ENCODE data around the gene PTPRF.
A peak's percentile ranks its signal among the peaks of the same experiment; 100 is the strongest.

PTPRF gene

DNA sequence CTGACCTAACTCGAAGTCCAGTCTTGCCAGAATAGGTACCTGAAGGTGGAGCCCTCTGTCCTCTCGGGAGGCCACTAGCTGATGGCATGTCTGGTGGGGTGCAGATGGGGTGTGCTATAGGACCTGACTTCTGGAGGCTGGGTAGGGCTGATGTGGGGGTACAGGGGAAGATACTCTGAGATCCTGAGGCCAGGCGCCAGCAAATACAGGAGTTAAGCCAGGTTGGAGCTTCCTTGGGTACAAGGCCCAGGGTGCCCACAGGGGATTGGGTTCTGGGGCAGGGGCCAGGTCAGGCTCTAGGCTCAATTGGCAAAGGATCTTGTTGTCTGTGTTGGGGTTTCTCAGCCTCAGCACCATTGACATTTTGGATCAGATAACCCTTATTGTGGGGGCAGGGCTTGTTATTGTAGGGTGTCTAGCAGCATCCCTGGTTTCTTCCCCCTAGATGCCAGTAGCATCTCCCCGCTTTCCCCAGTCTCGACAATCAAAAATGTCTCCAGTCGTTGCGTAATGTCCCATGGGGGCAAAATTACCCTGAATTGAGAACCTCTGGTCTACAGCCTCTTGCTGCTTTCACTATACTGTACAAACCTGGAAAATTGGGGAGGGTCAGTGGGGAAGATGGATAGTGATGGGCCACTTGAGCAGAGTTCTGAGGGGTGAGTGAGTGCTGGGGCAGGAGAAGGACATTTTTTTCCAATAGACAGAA lies 9.2 kb downstream of the PTPRF start:
- no peak overlapping the region for H3K27ac ChIP-seq (ENCODE audit: low read length)
- H3K4me3 ChIP-seq (ENCODE audit: low read length): no peak overlapping the region
- no peak overlapping the region for H3K9ac ChIP-seq (ENCODE audit: low read length)
- peaks cover under 1% of the 10 kb centered on the region for H3K4me1 ChIP-seq (ENCODE audit: control insufficient read depth, low read depth, low read length)
- no peaks in the 10 kb centered on the region for H3K9me3 ChIP-seq (ENCODE audit: control insufficient read depth, low read depth, low read length)
- H3K36me3 ChIP-seq (ENCODE audit: control insufficient read depth, low read depth, low read length): peaks cover 23% of the 10 kb centered on the region
- H3K27me3 ChIP-seq (ENCODE audit: control insufficient read depth, insufficient read depth, low read length): no peaks in the 10 kb centered on the region

DNA sequence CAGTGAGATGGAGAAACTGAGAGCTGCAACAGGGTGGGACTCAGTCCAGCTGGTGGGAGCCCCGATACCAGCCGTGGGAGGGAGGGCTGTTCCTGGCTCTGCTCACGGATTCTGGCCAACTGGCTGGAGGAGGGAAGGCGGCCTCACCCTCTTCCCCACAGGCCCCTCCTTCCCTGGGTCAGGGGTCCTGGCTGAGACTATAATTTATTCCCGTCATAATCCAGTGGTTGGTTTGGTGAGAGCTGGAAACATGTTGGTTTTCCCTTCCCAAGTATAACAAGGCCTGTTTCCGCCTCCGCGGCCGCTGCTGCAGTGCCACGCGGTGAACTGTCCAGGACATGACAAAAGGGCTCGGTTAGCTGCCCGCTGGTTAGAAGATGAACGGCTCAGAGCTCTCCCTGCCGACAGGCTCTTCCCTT lies 10.0 kb downstream of the PTPRF start:
- peaks cover 23% of the 10 kb centered on the region for H3K36me3 ChIP-seq (ENCODE audit: control insufficient read depth, low read depth, low read length)

DNA sequence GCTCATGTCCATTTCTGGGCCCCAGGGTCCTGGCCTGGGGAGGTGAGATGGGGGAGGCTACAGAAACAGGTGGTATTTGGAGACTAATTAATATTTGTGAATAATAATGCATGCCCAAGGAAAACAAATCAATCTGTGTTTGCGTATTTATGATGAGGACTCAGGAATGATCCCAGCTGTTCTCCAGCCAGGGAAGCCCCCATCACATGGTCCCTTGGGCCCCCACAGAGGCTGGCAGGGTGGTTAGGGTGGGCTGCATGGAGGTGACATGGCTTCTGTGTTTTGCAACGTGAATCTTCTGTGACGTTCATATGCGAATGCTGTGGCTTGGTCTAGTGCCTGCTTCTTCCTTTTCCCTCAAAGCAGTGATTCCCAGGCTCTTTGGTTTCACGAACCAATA lies 10.5 kb downstream of the PTPRF start:
- H3K27me3 ChIP-seq (ENCODE audit: control insufficient read depth, insufficient read depth, low read length): no peaks in the 10 kb centered on the region
- no peak overlapping the region for H3K27ac ChIP-seq (ENCODE audit: low read length)
- no peak overlapping the region for H3K4me3 ChIP-seq (ENCODE audit: low read length)
- peaks cover 23% of the 10 kb centered on the region for H3K36me3 ChIP-seq (ENCODE audit: control insufficient read depth, low read depth, low read length)
- no peak overlapping the region for H3K9ac ChIP-seq (ENCODE audit: low read length)
- H3K9me3 ChIP-seq (ENCODE audit: control insufficient read depth, low read depth, low read length): no peaks in the 10 kb centered on the region
- peaks cover 11% of the 10 kb centered on the region for H3K4me1 ChIP-seq (ENCODE audit: control insufficient read depth, low read depth, low read length)

More for the DNA sequence above, 10.0 kb downstream of the PTPRF start:
- H3K4me1 ChIP-seq (ENCODE audit: control insufficient read depth, low read depth, low read length): peaks cover 8% of the 10 kb centered on the region
- no peaks in the 10 kb centered on the region for H3K9me3 ChIP-seq (ENCODE audit: control insufficient read depth, low read depth, low read length)
- no peaks in the 10 kb centered on the region for H3K27me3 ChIP-seq (ENCODE audit: control insufficient read depth, insufficient read depth, low read length)
- H3K4me3 ChIP-seq (ENCODE audit: low read length): no peak overlapping the region
- H3K27ac ChIP-seq (ENCODE audit: low read length): no peak overlapping the region
- no peak overlapping the region for H3K9ac ChIP-seq (ENCODE audit: low read length)

DNA sequence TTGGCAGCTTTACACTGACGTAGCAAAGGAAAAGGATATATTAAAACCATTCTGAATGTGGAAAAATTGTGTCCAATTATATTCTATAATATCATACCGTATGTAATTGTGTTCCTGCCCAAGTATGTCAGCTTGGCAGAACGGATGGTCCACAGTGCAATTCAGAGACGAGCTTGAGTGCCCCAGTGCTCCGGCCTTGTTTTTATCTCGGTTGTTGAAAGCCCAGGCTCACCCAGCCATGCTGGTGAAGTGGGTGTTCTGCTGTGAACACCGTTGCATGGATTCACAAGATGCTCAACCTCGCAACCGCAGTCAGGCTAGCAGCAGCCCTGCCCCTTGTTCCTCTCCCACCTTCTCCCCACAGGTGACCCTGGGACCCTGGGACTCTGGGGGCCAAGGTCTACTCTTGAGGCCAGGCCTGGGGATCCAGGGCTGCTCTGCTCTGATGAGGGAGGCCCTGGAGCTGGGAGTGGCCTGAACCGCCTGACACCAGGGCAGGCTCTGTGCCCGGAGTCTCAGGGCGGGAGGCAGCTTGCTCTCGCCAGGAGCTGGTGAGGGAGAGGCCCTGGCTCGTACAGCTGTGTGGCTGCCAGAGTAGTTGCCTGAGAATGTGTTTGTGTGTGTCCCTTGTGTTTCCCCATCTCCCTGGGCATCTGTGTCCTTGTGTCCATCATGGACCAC lies 11.2 kb downstream of the PTPRF start:
- H3K9ac ChIP-seq (ENCODE audit: low read length): no peak overlapping the region

DNA sequence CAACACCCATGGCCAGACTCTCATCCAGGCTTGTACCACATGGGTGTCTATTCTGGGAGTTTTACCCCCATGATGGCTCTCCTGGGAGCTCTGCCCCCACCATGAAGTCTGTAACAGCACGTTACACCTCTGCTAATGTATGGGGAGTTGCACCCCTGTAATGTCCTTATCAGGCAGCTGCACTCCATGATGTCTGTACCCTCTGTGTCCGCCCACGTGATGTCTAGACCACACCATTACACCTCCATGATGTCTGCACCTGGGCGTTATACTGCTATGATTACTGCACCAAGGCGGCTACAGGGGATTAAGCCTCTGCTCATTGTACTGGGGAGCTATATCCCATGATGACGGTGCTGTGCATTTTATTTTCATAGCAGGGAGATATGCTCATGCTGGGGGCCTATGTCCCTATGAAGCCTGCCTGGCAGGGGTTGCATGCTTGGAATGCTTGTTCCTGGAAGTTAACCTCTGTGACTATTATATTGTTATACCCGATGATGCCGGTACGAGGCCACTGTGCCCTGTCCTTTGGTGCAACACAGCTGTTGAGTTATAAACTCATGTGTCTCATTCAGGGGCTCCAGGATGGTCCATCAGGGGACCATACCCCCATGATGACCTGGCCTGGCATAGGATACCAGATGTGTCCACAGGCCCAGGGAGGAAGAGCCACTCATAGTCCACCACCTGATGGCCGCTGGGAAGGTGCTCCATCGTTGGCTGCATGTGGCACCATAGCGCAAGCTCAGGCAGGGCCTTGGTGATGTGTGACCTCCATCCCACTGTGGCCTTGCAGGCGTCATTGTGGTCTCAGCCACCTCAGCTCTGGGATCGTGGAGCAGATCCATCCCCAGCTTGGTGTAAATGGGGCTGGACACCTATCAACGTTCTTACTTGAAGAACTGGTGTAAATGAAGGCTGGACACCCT lies 12.1 kb downstream of the PTPRF start:
- H3K4me1 ChIP-seq (ENCODE audit: control insufficient read depth, low read depth, low read length): peaks cover 17% of the 10 kb centered on the region
- H3K9me3 ChIP-seq (ENCODE audit: control insufficient read depth, low read depth, low read length): no peaks in the 10 kb centered on the region
- no peak overlapping the region for H3K4me3 ChIP-seq (ENCODE audit: low read length)
- peaks cover 23% of the 10 kb centered on the region for H3K36me3 ChIP-seq (ENCODE audit: control insufficient read depth, low read depth, low read length)
- H3K27ac ChIP-seq (ENCODE audit: low read length): no peak overlapping the region
- H3K9ac ChIP-seq (ENCODE audit: low read length): no peak overlapping the region
- H3K27me3 ChIP-seq (ENCODE audit: control insufficient read depth, insufficient read depth, low read length): no peaks in the 10 kb centered on the region

More for the DNA sequence above, 11.2 kb downstream of the PTPRF start:
- no peak overlapping the region for H3K27ac ChIP-seq (ENCODE audit: low read length)
- H3K4me3 ChIP-seq (ENCODE audit: low read length): no peak overlapping the region
- H3K9me3 ChIP-seq (ENCODE audit: control insufficient read depth, low read depth, low read length): no peaks in the 10 kb centered on the region
- peaks cover 23% of the 10 kb centered on the region for H3K36me3 ChIP-seq (ENCODE audit: control insufficient read depth, low read depth, low read length)
- H3K27me3 ChIP-seq (ENCODE audit: control insufficient read depth, insufficient read depth, low read length): no peaks in the 10 kb centered on the region
- H3K4me1 ChIP-seq (ENCODE audit: control insufficient read depth, low read depth, low read length): peaks cover 17% of the 10 kb centered on the region

DNA sequence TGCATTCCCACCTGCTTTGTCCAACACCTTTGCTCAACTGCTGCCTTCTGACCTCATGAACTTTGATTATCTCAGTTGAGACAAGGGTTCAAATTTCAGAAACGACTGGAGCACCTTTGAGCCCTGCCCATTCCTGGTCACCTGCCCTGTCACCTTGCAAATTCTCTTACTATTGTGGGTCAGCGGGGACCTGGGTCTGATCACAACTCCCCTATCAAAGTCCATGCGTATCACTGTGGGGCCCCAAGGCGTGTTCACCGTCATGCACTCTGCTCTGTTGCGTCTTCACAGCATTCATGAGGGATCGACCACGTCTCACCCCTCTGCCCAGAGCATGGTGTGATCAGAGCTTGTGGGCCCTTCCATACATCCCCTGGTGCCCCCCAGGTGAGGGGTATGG lies 12.9 kb downstream of the PTPRF start:
- peaks cover 20% of the 10 kb centered on the region for H3K4me1 ChIP-seq (ENCODE audit: control insufficient read depth, low read depth, low read length)
- no peak overlapping the region for H3K4me3 ChIP-seq (ENCODE audit: low read length)

DNA sequence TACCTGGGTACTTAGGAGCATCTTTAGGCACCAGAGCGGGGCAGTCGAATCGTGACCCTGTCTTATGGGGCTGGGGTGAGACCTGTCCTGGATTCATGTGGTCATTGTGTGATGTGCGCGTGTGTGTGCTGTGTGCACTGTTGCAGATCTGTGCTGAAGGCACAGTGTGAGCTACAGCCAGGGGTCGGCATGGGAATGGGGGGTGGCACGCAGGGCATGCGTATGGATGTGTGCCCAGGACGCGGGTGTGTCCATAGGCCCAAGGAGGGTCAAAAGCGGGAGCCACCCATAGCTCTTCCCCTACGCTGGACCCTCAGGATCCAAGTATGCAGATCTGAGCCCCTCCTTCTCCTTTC lies 14.6 kb downstream of the PTPRF start:
- Histone ChIP-seq H3K27ac (ENCODE audit: low read length) (peak overlapping the region; percentile 10), H3K4me1 (ENCODE audit: control insufficient read depth, low read depth, low read length) (peaks cover 29% of the 10 kb centered on the region), H3K36me3 (ENCODE audit: control insufficient read depth, low read depth, low read length) (peaks cover 4% of the 10 kb centered on the region), H3K9ac (ENCODE audit: low read length) (no peak overlapping the region), H3K4me3 (ENCODE audit: low read length) (peak overlapping the region; percentile 28), H3K9me3 (ENCODE audit: control insufficient read depth, low read depth, low read length) (no peaks in the 10 kb centered on the region), H3K27me3 (ENCODE audit: control insufficient read depth, insufficient read depth, low read length) (no peaks in the 10 kb centered on the region)

More for the DNA sequence above, 12.9 kb downstream of the PTPRF start:
- Histone ChIP-seq H3K9me3 (ENCODE audit: control insufficient read depth, low read depth, low read length) (no peaks in the 10 kb centered on the region), H3K27me3 (ENCODE audit: control insufficient read depth, insufficient read depth, low read length) (no peaks in the 10 kb centered on the region), H3K9ac (ENCODE audit: low read length) (no peak overlapping the region), H3K36me3 (ENCODE audit: control insufficient read depth, low read depth, low read length) (peaks cover 18% of the 10 kb centered on the region), H3K27ac (ENCODE audit: low read length) (no peak overlapping the region)

DNA sequence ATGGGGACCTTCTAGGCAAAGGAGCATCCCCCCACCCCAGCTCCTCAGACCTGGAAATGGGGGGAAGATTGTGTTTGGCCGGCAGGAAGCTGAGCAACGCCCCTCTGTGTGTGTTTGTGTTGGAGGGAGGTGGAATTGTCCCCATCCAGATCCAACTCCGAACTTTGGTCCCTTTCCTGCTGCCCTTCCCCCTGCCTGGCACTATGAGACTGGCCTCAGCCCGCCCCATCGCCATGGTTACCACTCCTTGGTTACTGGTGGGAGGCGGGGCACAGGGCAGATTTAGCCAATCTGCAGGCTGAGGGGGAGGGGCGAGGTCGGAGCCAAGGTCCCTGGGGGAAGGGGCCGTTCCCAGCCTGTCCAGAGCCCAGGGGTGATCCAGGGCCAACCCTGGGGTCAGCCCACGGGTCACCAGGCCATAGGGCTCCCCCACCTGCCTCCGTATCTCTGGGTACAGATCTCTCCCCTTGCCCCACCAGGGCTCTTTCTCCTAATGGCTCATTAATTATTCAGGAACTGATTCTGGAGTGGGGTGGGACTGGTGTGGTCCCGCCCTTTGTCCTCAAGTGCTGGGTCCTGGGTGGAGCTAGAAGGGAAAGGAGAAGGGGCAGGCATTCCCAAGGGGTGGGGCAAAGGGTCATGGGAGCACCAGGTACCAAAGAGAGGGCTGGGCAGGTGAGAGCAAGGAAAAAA lies 15.2 kb downstream of the PTPRF start:
- peak overlapping the region; percentile 78 for H3K27ac ChIP-seq (ENCODE audit: low read length)
- H3K27me3 ChIP-seq (ENCODE audit: control insufficient read depth, insufficient read depth, low read length): no peaks in the 10 kb centered on the region
- H3K9ac ChIP-seq (ENCODE audit: low read length): peak overlapping the region; percentile 29
- peaks cover 34% of the 10 kb centered on the region for H3K4me1 ChIP-seq (ENCODE audit: control insufficient read depth, low read depth, low read length)
- peak overlapping the region; percentile 28 for H3K4me3 ChIP-seq (ENCODE audit: low read length)
- no peaks in the 10 kb centered on the region for H3K9me3 ChIP-seq (ENCODE audit: control insufficient read depth, low read depth, low read length)
- peaks cover 4% of the 10 kb centered on the region for H3K36me3 ChIP-seq (ENCODE audit: control insufficient read depth, low read depth, low read length)

DNA sequence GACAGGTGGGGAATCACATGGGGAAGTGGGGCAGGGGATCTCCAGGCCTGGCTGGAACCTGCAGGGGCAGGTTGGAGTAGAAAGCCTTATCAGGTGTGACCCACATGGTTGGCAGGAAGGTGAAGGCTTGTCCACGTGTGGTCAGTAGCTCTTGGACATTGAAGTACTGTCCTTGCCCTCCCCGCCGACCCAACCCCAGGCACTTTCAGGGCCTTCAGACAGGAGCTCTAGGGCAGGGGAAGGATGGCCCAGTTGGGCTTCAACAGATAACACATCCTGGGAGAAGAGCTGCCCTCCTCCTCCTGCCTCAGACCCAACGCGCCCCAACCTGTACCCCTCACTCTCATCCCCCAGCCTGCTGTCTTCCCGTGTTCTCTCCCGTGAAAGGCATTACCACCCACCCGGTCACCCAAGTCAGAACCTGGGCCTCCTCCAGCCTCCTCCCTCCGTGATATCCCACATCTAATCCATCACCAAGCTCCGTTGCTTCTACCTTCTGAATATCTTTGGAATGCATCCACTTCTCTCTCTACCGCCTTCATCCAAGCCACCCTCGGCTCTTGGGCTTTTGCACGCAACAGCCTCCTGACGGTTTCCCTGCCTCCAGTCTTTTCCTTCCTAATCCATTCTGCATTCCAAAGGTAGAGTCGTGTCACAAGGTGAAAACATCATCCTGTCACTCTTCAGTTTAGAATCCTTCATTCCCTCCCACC lies 15.9 kb downstream of the PTPRF start:
- Histone ChIP-seq H3K36me3 (ENCODE audit: control insufficient read depth, low read depth, low read length) (peaks cover 4% of the 10 kb centered on the region), H3K4me1 (ENCODE audit: control insufficient read depth, low read depth, low read length) (peaks cover 40% of the 10 kb centered on the region), H3K27ac (ENCODE audit: low read length) (peak overlapping the region; percentile 78), H3K9me3 (ENCODE audit: control insufficient read depth, low read depth, low read length) (no peaks in the 10 kb centered on the region), H3K9ac (ENCODE audit: low read length) (no peak overlapping the region), H3K27me3 (ENCODE audit: control insufficient read depth, insufficient read depth, low read length) (no peaks in the 10 kb centered on the region), H3K4me3 (ENCODE audit: low read length) (peak overlapping the region; percentile 28)

DNA sequence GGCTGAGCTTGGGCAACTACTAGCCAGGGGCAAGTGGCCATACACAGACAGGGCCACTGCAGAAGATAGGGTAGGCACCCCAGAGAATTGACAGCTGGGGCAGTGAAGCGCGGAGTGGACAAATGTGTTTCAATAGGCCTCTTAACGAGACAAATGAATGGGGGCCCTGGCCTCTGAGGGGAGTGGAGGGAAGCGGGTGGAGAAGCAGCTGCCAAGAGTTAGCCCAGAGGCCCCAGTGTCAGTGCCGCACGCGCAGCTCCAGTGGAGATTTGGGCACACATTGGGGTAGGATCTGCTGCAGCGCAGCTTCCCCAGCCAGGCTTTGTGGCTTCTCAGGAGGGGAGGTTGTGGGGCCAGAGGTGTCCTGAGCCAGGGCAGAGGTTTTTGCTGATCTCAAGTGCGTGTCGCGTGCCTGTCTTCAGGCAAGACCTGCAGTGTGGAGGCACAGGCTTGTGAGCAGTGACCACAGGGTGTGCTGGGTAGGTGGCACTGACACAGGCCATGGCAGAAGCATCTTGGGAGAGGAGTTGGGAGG lies 16.9 kb downstream of the PTPRF start:
- no peaks in the 10 kb centered on the region for H3K9me3 ChIP-seq (ENCODE audit: control insufficient read depth, low read depth, low read length)
- H3K4me3 ChIP-seq (ENCODE audit: low read length): no peak overlapping the region
- H3K4me1 ChIP-seq (ENCODE audit: control insufficient read depth, low read depth, low read length): peaks cover 50% of the 10 kb centered on the region
- H3K36me3 ChIP-seq (ENCODE audit: control insufficient read depth, low read depth, low read length): peaks cover 7% of the 10 kb centered on the region
- H3K27me3 ChIP-seq (ENCODE audit: control insufficient read depth, insufficient read depth, low read length): no peaks in the 10 kb centered on the region
- H3K9ac ChIP-seq (ENCODE audit: low read length): no peak overlapping the region
- no peak overlapping the region for H3K27ac ChIP-seq (ENCODE audit: low read length)

Measured in iPS-18a (cell line).